Keratinocyte (primary cell): Measurements from ENCODE around the gene NUDT1. TPM values are rescaled to one million over a fixed set of nuclear protein-coding genes. Genes with fewer than 3 reads are reported as not detected.

Experiments
- DNase-seq: peaks from one replicate; pipeline ENCODE4 v3.0.0-alpha.2; 2011; ENCODE audit warnings: low read depth, missing footprints, low spot score
- FAIRE-seq: peaks from 2 replicates; lab custom pipeline; 2011; peaks lifted over from hg19 to GRCh38; lab: Jason Lieb, UNC
- H2AFZ ChIP-seq: 2 replicates; pipeline ENCODE4 v1.6.0; 2012; ENCODE audit warnings: low read length, control low read depth, inconsistent platforms; ENCODE audit not compliant: control insufficient read depth
- H3K27ac ChIP-seq: 2 replicates; pipeline ENCODE4 v1.5.1; 2011; ENCODE audit warnings: low read length; ENCODE audit not compliant: control insufficient read depth, insufficient read depth
- H3K27me3 ChIP-seq: 3 replicates; pipeline ENCODE4 v1.6.0; 2011; ENCODE audit warnings: low read length; ENCODE audit not compliant: control insufficient read depth, insufficient read depth; ENCODE audit errors: extremely low read depth
- H3K36me3 ChIP-seq, 2 experiments: 2 replicates in 1 of 2; 3 replicates in 1 of 2; pipeline ENCODE4 v1.5.1; 2011; ENCODE audit warnings: low read length in 2 of 2, mild to moderate bottlenecking in 1 of 2; ENCODE audit not compliant: control insufficient read depth in 2 of 2, insufficient read depth in 2 of 2; ENCODE audit errors: extremely low read depth in 1 of 2
- H3K4me1 ChIP-seq: 3 replicates; pipeline ENCODE4 v1.5.1; 2011; ENCODE audit warnings: low read length; ENCODE audit not compliant: control insufficient read depth, insufficient read depth; ENCODE audit errors: extremely low read depth
- H3K4me2 ChIP-seq: 3 replicates; pipeline ENCODE4 v1.6.0; 2011; ENCODE audit warnings: low read depth, low read length; ENCODE audit not compliant: control insufficient read depth, insufficient read depth; ENCODE audit errors: extremely low read depth
- H3K4me3 ChIP-seq, 3 experiments: fragments of 200-600 bp in 1 of 3; sonication (generic) in 1 of 3; 2 replicates in 2 of 3; 3 replicates in 1 of 3; pipeline ENCODE4 v1.5.1; 2011 to 2016; ENCODE audit warnings: low read length in 3 of 3, mild to moderate bottlenecking in 3 of 3, control low read depth in 2 of 3, inconsistent platforms in 1 of 3, low read depth in 1 of 3, mixed read lengths in 1 of 3, mixed run types in 1 of 3, moderate library complexity in 1 of 3; ENCODE audit not compliant: control insufficient read depth in 2 of 3, insufficient read depth in 2 of 3; ENCODE audit errors: extremely low read depth in 1 of 3
- H3K79me2 ChIP-seq: 2 replicates; pipeline ENCODE4 v1.6.0; 2012; ENCODE audit warnings: low read length; ENCODE audit not compliant: control insufficient read depth, insufficient read depth
- H3K9ac ChIP-seq: 3 replicates; pipeline ENCODE4 v1.6.0; 2011; ENCODE audit warnings: low read length; ENCODE audit not compliant: control insufficient read depth, insufficient read depth; ENCODE audit errors: extremely low read depth
- H3K9me1 ChIP-seq: 3 replicates; pipeline ENCODE4 v1.6.0; 2011; ENCODE audit warnings: low read length; ENCODE audit not compliant: control insufficient read depth, insufficient read depth; ENCODE audit errors: extremely low read depth
- H3K9me3 ChIP-seq: 2 replicates; pipeline ENCODE4 v1.5.1; 2012; ENCODE audit warnings: low read depth, low read length; ENCODE audit not compliant: control insufficient read depth
- H4K20me1 ChIP-seq: 3 replicates; pipeline ENCODE4 v1.6.0; 2011; ENCODE audit warnings: low read length; ENCODE audit not compliant: control insufficient read depth, insufficient read depth; ENCODE audit errors: extremely low read depth
- EZH2 ChIP-seq: IDR thresholded peaks from one replicate; pipeline ENCODE4 v1.6.1; 2012; ENCODE audit warnings: inconsistent platforms, mild to moderate bottlenecking, low read length, moderate library complexity
- dilution Hi-C: fragments of 300-500 bp; cut with MboI; formaldehyde crosslinking; loops from one replicate; pipeline ENCODE4 v1.7.0; 2020; ENCODE audit warnings: low sequenced_read_pairs; ENCODE audit not compliant: extremely low pct_ligation_motif_present
- polyA plus RNA-seq, 5 experiments: library from polyadenylated mRNA; depleted of rRNA in 3 of 5; stranded (reverse) in 3 of 5; stranded (forward) in 1 of 5; unstranded in 1 of 5; fragments of >200 nt; gene quantifications; 1 replicate in 1 of 5; 2 replicates in 3 of 5; 3 replicates in 1 of 5; pipeline versions ENCODE4 v1.2.1 to v1.2.3, GENCODE V29; 2011 to 2012; ENCODE audit warnings: missing spikeins in 2 of 5, low read depth in 1 of 5, low replicate concordance in 1 of 5
- TF ChIP-seq, protein P1 (sequence below), 3 experiments: IDR thresholded peaks in 1 of 3; conservative IDR thresholded peaks in 1 of 3; optimal IDR thresholded peaks in 1 of 3; 2 replicates in 2 of 3; 3 replicates in 1 of 3; pipeline versions ENCODE3 to v1.5.1; 2011; ENCODE audit warnings: low read length in 3 of 3, mild to moderate bottlenecking in 3 of 3, moderate library complexity in 2 of 3, control low read depth in 1 of 3, inconsistent platforms in 1 of 3; ENCODE audit not compliant: insufficient read depth in 2 of 3; ENCODE audit errors: extremely low read depth in 1 of 3

NUDT1 gene
- polyA plus RNA-seq, 1 donor (not counting 4 experiments of a cell fraction or from before 2014, with no cell fraction given): 21.9 TPM

DNA sequence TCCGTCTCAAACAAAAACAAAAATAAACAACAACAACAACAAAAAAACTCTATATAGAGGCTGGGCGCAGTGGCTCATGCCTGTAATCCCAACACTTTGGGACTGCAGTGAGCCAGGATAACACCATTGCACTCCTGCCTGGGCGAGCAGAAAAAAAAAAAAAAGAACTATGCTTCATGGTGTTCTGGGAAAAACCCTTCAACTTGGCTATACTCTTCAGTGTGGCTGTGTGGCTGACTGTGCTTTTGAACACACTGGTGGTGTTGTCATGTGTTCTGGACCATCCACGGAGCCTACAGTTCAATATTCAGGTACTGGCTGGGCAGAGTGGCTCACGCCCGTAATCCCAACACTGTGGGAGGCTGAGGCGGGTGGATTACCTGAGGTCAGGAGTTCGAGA is 45.7 kb downstream of the NUDT1 start:
- no peaks in the 10 kb centered on the region for H3K27me3 ChIP-seq
- no peak overlapping the region for H3K4me2 ChIP-seq
- no peaks in the 10 kb centered on the region for H3K4me1 ChIP-seq
- no peak overlapping the region for H3K4me3 ChIP-seq
- no peaks in the 10 kb centered on the region for H3K9me1 ChIP-seq
- H4K20me1 ChIP-seq: no peaks in the 10 kb centered on the region
- FAIRE-seq (no peak), DNase-seq (no peak)
- no peaks in the 10 kb centered on the region for H3K9me3 ChIP-seq
- no peak overlapping the region for H3K9ac ChIP-seq
- no peak overlapping the region for H3K27ac ChIP-seq
- TF ChIP-seq, protein P1, sequence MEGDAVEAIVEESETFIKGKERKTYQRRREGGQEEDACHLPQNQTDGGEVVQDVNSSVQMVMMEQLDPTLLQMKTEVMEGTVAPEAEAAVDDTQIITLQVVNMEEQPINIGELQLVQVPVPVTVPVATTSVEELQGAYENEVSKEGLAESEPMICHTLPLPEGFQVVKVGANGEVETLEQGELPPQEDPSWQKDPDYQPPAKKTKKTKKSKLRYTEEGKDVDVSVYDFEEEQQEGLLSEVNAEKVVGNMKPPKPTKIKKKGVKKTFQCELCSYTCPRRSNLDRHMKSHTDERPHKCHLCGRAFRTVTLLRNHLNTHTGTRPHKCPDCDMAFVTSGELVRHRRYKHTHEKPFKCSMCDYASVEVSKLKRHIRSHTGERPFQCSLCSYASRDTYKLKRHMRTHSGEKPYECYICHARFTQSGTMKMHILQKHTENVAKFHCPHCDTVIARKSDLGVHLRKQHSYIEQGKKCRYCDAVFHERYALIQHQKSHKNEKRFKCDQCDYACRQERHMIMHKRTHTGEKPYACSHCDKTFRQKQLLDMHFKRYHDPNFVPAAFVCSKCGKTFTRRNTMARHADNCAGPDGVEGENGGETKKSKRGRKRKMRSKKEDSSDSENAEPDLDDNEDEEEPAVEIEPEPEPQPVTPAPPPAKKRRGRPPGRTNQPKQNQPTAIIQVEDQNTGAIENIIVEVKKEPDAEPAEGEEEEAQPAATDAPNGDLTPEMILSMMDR (optimal IDR thresholded peaks at IDR 0.05 in 1 of 3, IDR thresholded peaks at IDR 0.05 in 1 of 3, conservative IDR thresholded peaks at IDR 0.05 in 1 of 3; ENCODE audit: extremely low read depth in 1 of 3, insufficient read depth in 2 of 3, low read length in 3 of 3): no peak
- no peak for TF ChIP-seq EZH2
- no peak overlapping the region for H2AFZ ChIP-seq
- dilution Hi-C loops: no loop called here
- H3K79me2 ChIP-seq: no peaks in the 10 kb centered on the region
- H3K36me3 ChIP-seq: no peaks in the 10 kb centered on the region

DNA sequence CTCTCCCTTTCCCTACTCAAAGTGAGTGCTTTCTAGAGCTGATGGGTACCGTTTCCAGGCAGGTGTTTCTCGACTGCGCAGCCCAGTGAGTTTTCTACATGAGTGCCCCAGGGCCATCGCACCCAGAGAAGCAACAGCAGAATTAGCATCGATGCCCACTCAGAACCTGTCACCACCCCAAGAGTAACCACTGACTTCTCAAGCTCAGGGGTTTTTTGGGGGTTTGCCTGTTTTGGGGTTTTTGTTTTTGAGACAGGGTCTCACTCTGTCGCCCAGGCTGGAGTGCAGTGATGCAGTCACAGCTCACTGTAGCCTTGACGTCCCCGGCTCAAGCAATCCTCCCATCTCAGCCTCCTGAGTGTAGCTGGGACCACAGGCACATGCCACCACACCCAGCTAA is 46.5 kb downstream of the NUDT1 start:
- no peak for FAIRE-seq
- Histone ChIP-seq H3K9me1 (no peaks in the 10 kb centered on the region), H4K20me1 (no peaks in the 10 kb centered on the region), H3K4me1 (no peaks in the 10 kb centered on the region), H3K9me3 (no peaks in the 10 kb centered on the region), H3K79me2 (no peaks in the 10 kb centered on the region), H3K27me3 (no peaks in the 10 kb centered on the region), H3K27ac (no peak overlapping the region), H3K4me2 (no peak overlapping the region), H3K9ac (no peak overlapping the region), H2AFZ (no peak overlapping the region), H3K4me3 (no peak overlapping the region), H3K36me3 (no peaks in the 10 kb centered on the region)
- dilution Hi-C loops: no loop called here
- no peak for DNase-seq
- no peak for TF ChIP-seq EZH2
- TF ChIP-seq, protein P1 (optimal IDR thresholded peaks at IDR 0.05 in 1 of 3, IDR thresholded peaks at IDR 0.05 in 1 of 3, conservative IDR thresholded peaks at IDR 0.05 in 1 of 3; ENCODE audit: extremely low read depth in 1 of 3, insufficient read depth in 2 of 3, low read length in 3 of 3): no peak
